Bronchial epithelial cell (primary cell): ENCODE measurements around the gene MDH2. TPM values are rescaled to one million over a fixed set of nuclear protein-coding genes. Genes with fewer than 3 reads are reported as not detected.
"Not testable (repeated sequence)": the region's sequence is repeated elsewhere in the genome, so short reads cannot be mapped to it uniquely, and the experiment has no call there.

Source experiments
- DNase-seq: peaks from one replicate; pipeline ENCODE4 v3.0.0-alpha.2; 2010; ENCODE audit warnings: low read depth
- FAIRE-seq: peaks from 2 replicates; lab custom pipeline; 2011; peaks lifted over from hg19 to GRCh38; lab: Jason Lieb, UNC
- H3K27me3 ChIP-seq: 2 replicates; pipeline ENCODE4 v1.5.1; 2011; ENCODE audit warnings: low read length; ENCODE audit not compliant: control insufficient read depth, insufficient read depth
- H3K36me3 ChIP-seq: 2 replicates; pipeline ENCODE4 v1.5.1; 2011; ENCODE audit warnings: low read length; ENCODE audit not compliant: control insufficient read depth, insufficient read depth
- H3K4me3 ChIP-seq: 2 replicates; pipeline ENCODE4 v1.5.1; 2011; ENCODE audit warnings: mild to moderate bottlenecking, low read depth, low read length, control low read depth
- total RNA-seq: library from RNA; depleted of rRNA; stranded (reverse); fragments of >200 nt; gene quantifications from 2 replicates; pipeline ENCODE4 v1.2.1, GENCODE V29; 2014
- TF ChIP-seq, protein P1 (sequence below): IDR thresholded peaks from 2 replicates; pipeline ENCODE4 v1.5.1; 2011; ENCODE audit warnings: mild to moderate bottlenecking, moderate library complexity, low read length, control low read depth, inconsistent platforms; ENCODE audit not compliant: insufficient read depth, severe bottlenecking

MDH2 gene
- total RNA-seq, 1 donor from 2014 or later, result 45.0 TPM

DNA sequence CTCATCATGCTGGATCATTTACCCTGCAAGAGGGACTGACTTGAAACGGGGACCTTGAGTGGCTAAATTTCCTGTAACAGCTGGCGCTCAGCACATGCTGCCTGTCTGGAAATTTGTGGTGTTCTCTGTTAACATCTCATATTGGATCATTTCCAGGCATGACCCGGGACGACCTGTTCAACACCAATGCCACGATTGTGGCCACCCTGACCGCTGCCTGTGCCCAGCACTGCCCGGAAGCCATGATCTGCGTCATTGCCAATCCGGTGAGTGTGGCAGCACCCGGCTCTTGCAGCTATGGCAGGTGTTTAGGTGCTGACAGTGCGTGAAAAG, 9.9 kb downstream of the MDH2 start:
- H3K36me3 ChIP-seq, result peaks cover 40% of the 10 kb centered on the region
- no peak for FAIRE-seq
- no peaks in the 10 kb centered on the region for H3K27me3 ChIP-seq

DNA sequence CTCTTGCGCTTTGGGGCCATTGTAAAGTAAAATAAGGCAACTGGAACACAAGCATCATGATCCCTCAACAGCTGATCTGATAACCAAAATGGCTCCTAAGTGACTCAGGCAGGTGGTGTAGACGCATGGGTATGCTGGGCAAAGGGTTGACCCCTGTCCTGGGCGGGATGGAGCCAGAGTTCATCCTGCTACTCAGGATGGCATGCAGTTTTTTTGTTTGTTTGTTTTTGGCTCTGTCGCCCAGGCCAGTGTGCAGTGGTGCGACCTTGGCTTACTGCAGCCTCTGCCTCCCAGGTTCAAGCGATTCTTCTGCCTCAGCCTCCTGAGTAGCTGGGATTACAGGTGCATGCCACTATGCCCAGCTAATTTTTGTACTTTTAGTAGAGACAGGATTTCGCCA, 10.8 kb downstream of the MDH2 start:
- H3K36me3 ChIP-seq, result peaks cover 41% of the 10 kb centered on the region
- not testable (repeated sequence) for FAIRE-seq, H3K4me3 ChIP-seq, H3K27me3 ChIP-seq, DNase-seq

More for the DNA sequence above, 9.9 kb downstream of the MDH2 start:
- DNase-seq, result no peak
- TF ChIP-seq, protein P1, sequence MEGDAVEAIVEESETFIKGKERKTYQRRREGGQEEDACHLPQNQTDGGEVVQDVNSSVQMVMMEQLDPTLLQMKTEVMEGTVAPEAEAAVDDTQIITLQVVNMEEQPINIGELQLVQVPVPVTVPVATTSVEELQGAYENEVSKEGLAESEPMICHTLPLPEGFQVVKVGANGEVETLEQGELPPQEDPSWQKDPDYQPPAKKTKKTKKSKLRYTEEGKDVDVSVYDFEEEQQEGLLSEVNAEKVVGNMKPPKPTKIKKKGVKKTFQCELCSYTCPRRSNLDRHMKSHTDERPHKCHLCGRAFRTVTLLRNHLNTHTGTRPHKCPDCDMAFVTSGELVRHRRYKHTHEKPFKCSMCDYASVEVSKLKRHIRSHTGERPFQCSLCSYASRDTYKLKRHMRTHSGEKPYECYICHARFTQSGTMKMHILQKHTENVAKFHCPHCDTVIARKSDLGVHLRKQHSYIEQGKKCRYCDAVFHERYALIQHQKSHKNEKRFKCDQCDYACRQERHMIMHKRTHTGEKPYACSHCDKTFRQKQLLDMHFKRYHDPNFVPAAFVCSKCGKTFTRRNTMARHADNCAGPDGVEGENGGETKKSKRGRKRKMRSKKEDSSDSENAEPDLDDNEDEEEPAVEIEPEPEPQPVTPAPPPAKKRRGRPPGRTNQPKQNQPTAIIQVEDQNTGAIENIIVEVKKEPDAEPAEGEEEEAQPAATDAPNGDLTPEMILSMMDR, result no peak
- H3K4me3 ChIP-seq, result no peak overlapping the region

DNA sequence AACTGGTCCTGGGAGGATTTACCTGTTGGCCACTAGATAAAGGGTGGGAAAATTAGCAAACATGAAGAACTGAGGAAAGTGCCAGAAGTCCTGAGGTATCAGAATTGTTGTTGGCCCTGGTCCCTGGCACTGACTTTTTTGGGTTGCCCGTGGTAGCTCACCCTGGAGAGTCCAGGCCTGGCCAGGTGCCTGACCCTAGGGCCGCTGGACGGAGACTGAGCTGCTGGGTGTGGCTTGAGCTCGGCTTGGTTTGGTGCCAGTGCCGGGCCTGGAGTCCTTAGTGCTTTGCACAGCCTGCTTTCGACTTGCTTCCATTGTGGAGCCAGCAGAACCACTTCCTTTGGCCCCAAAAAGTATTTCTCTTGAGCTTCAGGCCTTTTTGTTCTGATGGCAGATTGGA, 12.9 kb downstream of the MDH2 start:
- TF ChIP-seq, protein P1, result no peak
- Histone ChIP-seq H3K36me3 (peaks cover 52% of the 10 kb centered on the region), H3K4me3 (no peak overlapping the region), H3K27me3 (no peaks in the 10 kb centered on the region)
- no peak for FAIRE-seq
- DNase-seq, result no peak

DNA sequence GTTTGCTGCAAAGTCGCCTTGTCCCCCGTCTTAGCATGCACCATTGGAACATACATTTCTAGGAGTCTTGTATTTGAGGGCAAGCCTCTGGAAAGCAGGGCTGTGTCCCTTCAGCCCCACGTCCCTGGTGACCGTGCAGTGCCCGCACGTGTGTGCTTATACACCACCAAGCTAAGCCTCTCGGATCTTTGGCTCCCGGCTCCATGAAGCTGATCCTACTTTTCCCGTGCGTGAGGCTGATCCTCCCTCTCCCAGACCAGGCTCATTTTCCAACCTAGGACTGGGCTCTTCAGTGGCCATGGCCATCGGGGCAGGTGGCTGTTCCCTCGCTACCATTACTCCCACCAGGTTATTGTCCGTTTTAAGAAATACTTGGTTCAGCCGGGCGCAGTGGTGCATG, 14.3 kb downstream of the MDH2 start:
- DNase-seq, result no peak
- no peaks in the 10 kb centered on the region for H3K27me3 ChIP-seq
- FAIRE-seq, result no peak
- H3K36me3 ChIP-seq, result peaks cover 55% of the 10 kb centered on the region
- TF ChIP-seq, protein P1, result no peak
- no peak overlapping the region for H3K4me3 ChIP-seq

DNA sequence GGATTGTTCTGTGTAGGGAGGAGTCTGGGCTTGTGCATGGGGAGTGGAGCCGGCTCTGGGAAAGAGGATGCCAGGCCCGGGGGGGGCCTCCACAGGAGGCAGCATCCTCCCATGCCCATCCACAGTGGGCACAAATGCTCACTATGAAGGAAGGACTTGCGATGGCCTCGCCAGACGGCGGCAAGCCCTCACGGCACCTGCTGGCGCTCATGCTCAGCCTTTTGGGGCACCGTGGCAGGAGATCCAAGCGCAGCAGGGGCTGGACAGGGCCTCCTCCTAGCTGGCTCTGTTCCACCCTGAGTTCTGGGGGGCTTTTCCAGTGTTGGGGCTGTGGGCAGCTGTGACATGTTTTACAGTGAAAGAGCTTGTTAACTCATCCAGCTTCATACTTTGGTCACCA, 15.2 kb downstream of the MDH2 start:
- no peaks in the 10 kb centered on the region for H3K27me3 ChIP-seq
- H3K4me3 ChIP-seq, result no peak overlapping the region
- no peak for DNase-seq
- TF ChIP-seq, protein P1, result no peak
- H3K36me3 ChIP-seq, result peaks cover 47% of the 10 kb centered on the region
- no peak for FAIRE-seq

DNA sequence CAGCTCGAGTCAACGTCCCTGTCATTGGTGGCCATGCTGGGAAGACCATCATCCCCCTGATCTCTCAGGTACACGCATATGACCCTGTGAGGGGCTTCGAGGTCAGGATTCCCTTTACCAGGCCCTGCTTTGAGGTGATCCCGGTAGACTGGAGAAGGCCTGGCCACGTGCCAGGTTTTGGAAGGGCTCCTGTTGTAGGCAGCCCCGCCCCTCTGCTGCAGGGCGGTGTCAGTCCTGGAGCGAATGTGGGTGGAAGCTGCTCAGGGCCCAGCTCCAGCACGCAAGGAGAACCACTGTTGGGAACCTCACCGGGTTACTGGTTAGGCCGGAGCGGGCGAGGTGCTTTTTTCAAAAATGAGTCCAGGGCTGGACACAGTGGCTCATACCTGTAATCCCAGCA, 15.6 kb downstream of the MDH2 start:
- FAIRE-seq (no peak), DNase-seq (no peak)
- Histone ChIP-seq H3K4me3 (no peak overlapping the region), H3K36me3 (peaks cover 45% of the 10 kb centered on the region), H3K27me3 (no peaks in the 10 kb centered on the region)
- TF ChIP-seq, protein P1, result no peak
